Left lung (tissue), 10 donors: ENCODE data around the gene SSU72. TPM values are rescaled to one million over a fixed set of nuclear protein-coding genes. Genes with fewer than 3 reads are reported as not detected.

Experiments used
- ATAC-seq: fragments of 200-7000 bp; cut with Tn5 transposase; one replicate; pipeline ENCODE4 v1.9.1; 2020; ENCODE audit warnings: moderate library complexity
- DNase-seq, 4 donors: peaks; one replicate each; pipeline ENCODE4 v3.0.0-alpha.2; 2013 to 2020
- H3K27ac ChIP-seq, 2 donors: fragments of 200-600 bp; sonication (generic) in 1 of 2; one replicate each; pipeline versions ENCODE4 v1.5.0 to v1.8.0; 2020 to 2021
- H3K27me3 ChIP-seq, 2 donors: fragments of 200-600 bp; sonication (generic) in 1 of 2; one replicate each; pipeline versions ENCODE4 v1.5.0 to v1.8.0; 2020 to 2021
- H3K36me3 ChIP-seq, 2 donors: fragments of 200-600 bp; sonication (generic) in 1 of 2; one replicate each; pipeline versions ENCODE4 v1.5.0 to v1.8.0; 2020 to 2021
- H3K4me1 ChIP-seq, 2 donors: fragments of 200-600 bp; one replicate each; pipeline ENCODE4 v1.8.0; 2021
- H3K4me3 ChIP-seq, 2 donors: fragments of 200-600 bp; sonication (generic) in 1 of 2; one replicate each; pipeline versions ENCODE4 v1.5.0 to v1.8.0; 2020 to 2021; ENCODE audit warnings: mild to moderate bottlenecking in 1 of 2
- H3K9me3 ChIP-seq, 2 donors: fragments of 200-600 bp; sonication (generic) in 1 of 2; one replicate each; pipeline versions ENCODE4 v1.5.0 to v1.8.0; 2020 to 2021
- CTCF ChIP-seq, 2 donors: fragments of 200-600 bp; sonication (generic) in 1 of 2; IDR thresholded peaks; one replicate each; pipeline versions ENCODE4 v1.5.0 to v1.8.0; 2021; ENCODE audit warnings: antibody characterized with exemption in 2 of 2
- intact Hi-C, 2 donors: fragments of 100-400 bp; cut with DNase I; formaldehyde crosslinking; loops; one replicate each; pipeline versions ENCODE4 v1.11.2 to v1.14.2; 2022
- polyA plus RNA-seq, 6 donors: library from polyadenylated mRNA; unstranded; fragments of 120-200 nt; gene quantifications; one replicate each; pipeline ENCODE4 v1.2.1, GENCODE V29; 2013; ENCODE audit not compliant: insufficient read length in 6 of 6
- total RNA-seq, 2 donors: library from RNA; stranded (reverse); fragmentation: NEBNext Ultra II Directional; extraction: Animal tissue kit (Norgen Biotek cat#: 25700); gene quantifications; one replicate each; pipeline ENCODE4 v1.2.1, GENCODE V29; 2021
- donor health status: DM: no; HTN: yes; CAD: no.
- donor health status: DM: no; HTN: no; CAD: no.

Gene SSU72
- total and polyA plus RNA-seq, 8 donors = 65.2 to 141 (median 72.7) TPM

GRCh38 chr1:1599030-1599934 is 24.6 kb upstream of the SSU72 start:
- intact Hi-C loops = no loop called here
- no peak overlapping the region for H3K27ac ChIP-seq
- H3K9me3 ChIP-seq = no peaks in the 10 kb centered on the region
- no peak for TF ChIP-seq CTCF (IDR thresholded peaks at IDR 0.05)
- peak overlapping the region; percentile 7 to 40 for H3K4me3 ChIP-seq
- ATAC-seq = peak; percentile 30
- H3K27me3 ChIP-seq = peaks cover 8 to 72% of the 10 kb centered on the region in 2 donors
- H3K36me3 ChIP-seq = no peaks in the 10 kb centered on the region
- DNase-seq = peak in 2 of 4 donors; percentile 29 to 85
- H3K4me1 ChIP-seq = peaks cover 7 to 30% of the 10 kb centered on the region in 2 donors

GRCh38 chr1:1598720-1599029 is 24.0 kb upstream of the SSU72 start:
- intact Hi-C loops = no loop called here
- ATAC-seq = no peak
- Histone ChIP-seq H3K4me1 (peaks cover 7 to 30% of the 10 kb centered on the region in 2 donors), H3K4me3 (no peak overlapping the region), H3K27ac (no peak overlapping the region), H3K36me3 (no peaks in the 10 kb centered on the region), H3K27me3 (peaks cover 8 to 71% of the 10 kb centered on the region in 2 donors), H3K9me3 (no peaks in the 10 kb centered on the region)
- no peak for DNase-seq
- no peak for TF ChIP-seq CTCF (IDR thresholded peaks at IDR 0.05)

- intact Hi-C loops = no loop called here
- H3K27ac ChIP-seq = no peak overlapping the region
- no peaks in the 10 kb centered on the region for H3K36me3 ChIP-seq
- peaks cover 7 to 30% of the 10 kb centered on the region in 2 donors for H3K4me1 ChIP-seq
- H3K4me3 ChIP-seq = no peak overlapping the region
- TF ChIP-seq CTCF (IDR thresholded peaks at IDR 0.05) = no peak
- peaks cover 8 to 66% of the 10 kb centered on the region in 2 donors for H3K27me3 ChIP-seq
- DNase-seq (peak in 1 of 4 donors; percentile 65), ATAC-seq (no peak)
- no peaks in the 10 kb centered on the region for H3K9me3 ChIP-seq
Observed at GRCh38 chr1:1598051-1598719, 23.5 kb upstream of the SSU72 start.

GRCh38 chr1:1597275-1597930 is 22.7 kb upstream of the SSU72 start:
- ATAC-seq = peak; percentile 11

More at GRCh38 chr1:1597275-1597930, 22.7 kb upstream of the SSU72 start:
- H3K4me3 ChIP-seq = no peak overlapping the region
- intact Hi-C loops = no loop called here
- H3K27me3 ChIP-seq = peaks cover 8 to 60% of the 10 kb centered on the region in 2 donors
- H3K36me3 ChIP-seq = no peaks in the 10 kb centered on the region
- H3K27ac ChIP-seq = no peak overlapping the region
- peaks cover 7 to 30% of the 10 kb centered on the region in 2 donors for H3K4me1 ChIP-seq
- no peak for TF ChIP-seq CTCF (IDR thresholded peaks at IDR 0.05)
- no peaks in the 10 kb centered on the region for H3K9me3 ChIP-seq
- DNase-seq = peak in 1 of 4 donors; percentile 37
